SK-N-SH (cell line): ENCODE measurements around the gene BACE2. TPM values are rescaled to one million over a fixed set of nuclear protein-coding genes. Genes with fewer than 3 reads are reported as not detected.

ENCODE experiments used
- CTCF ChIA-PET: fragments of 300-600, 350-600 bp; formaldehyde crosslinking; extraction: SDS; loops from one replicate; lab custom pipeline; 2021; lab: Yijun Ruan, JAX
- POLR2A ChIA-PET: fragments of 350-600 bp; sonication (Branson Sonifier 250); formaldehyde crosslinking; extraction: SDS; loops from one replicate; lab custom pipeline; 2020; ENCODE audit warnings: antibody characterized with exemption, inconsistent platforms; lab: Yijun Ruan, JAX
- DNase-seq: peaks from one replicate; pipeline ENCODE4 v3.0.0; 2012
- H2AFZ ChIP-seq: fragments of 200-600 bp; sonication (generic); 2 replicates; pipeline ENCODE4 v1.8.1; 2016; ENCODE audit warnings: antibody characterized with exemption, mild to moderate bottlenecking, low read depth
- H3F3A ChIP-seq: fragments of 200-600 bp; sonication (generic); replicated peaks from 2 replicates; pipeline ENCODE3; 2016; ENCODE audit warnings: antibody characterized with exemption, mild to moderate bottlenecking; ENCODE audit not compliant: insufficient read depth
- H3K27ac ChIP-seq, 2 experiments: fragments of 200-500 bp in 1 of 2; fragments of 200-600 bp in 1 of 2; sonication (Bioruptor generic) in 1 of 2; sonication (generic), shearing (Covaris generic) in 1 of 2; 2 replicates each; pipeline versions ENCODE4 v1.5.1 to v1.6.1; 2014 to 2016; ENCODE audit warnings: low read depth in 2 of 2, inconsistent platforms in 1 of 2, low read length in 1 of 2, mild to moderate bottlenecking in 1 of 2, mixed read lengths in 1 of 2
- H3K27me3 ChIP-seq: fragments of 200-600 bp; sonication (generic), shearing (Covaris generic); 2 replicates; pipeline ENCODE4 v1.6.1; 2016; ENCODE audit warnings: mixed run types; ENCODE audit not compliant: insufficient read depth
- H3K36me3 ChIP-seq, 2 experiments: fragments of 200-500 bp in 1 of 2; fragments of 200-600 bp in 1 of 2; sonication (Bioruptor generic) in 1 of 2; sonication (generic) in 1 of 2; replicated peaks in 1 of 2; 2 replicates each; pipeline versions ENCODE3 to v1.5.1; 2014 to 2016; ENCODE audit warnings: low read length in 1 of 2, mild to moderate bottlenecking in 1 of 2; ENCODE audit not compliant: insufficient read depth in 2 of 2, control insufficient read depth in 1 of 2
- H3K4me1 ChIP-seq, 2 experiments: fragments of 200-500 bp in 1 of 2; fragments of 200-600 bp in 1 of 2; sonication (Bioruptor generic) in 1 of 2; sonication (generic), shearing (Covaris generic) in 1 of 2; 2 replicates each; pipeline versions ENCODE4 v1.5.1 to v1.6.1; 2014 to 2016; ENCODE audit warnings: low read depth in 1 of 2, low read length in 1 of 2, mixed run types in 1 of 2; ENCODE audit not compliant: insufficient read depth in 2 of 2, control insufficient read depth in 1 of 2
- H3K4me2 ChIP-seq: fragments of 200-600 bp; sonication (generic), shearing (Covaris generic); 2 replicates; pipeline ENCODE4 v1.6.1; 2017; ENCODE audit warnings: mixed run types
- H3K4me3 ChIP-seq, 2 experiments: fragments of 200-500 bp in 1 of 2; fragments of 200-600 bp in 1 of 2; sonication (Bioruptor generic) in 1 of 2; sonication (generic), shearing (Covaris generic) in 1 of 2; 2 replicates each; pipeline versions ENCODE4 v1.5.1 to v1.8.1; 2014 to 2016; ENCODE audit warnings: low read depth in 2 of 2, inconsistent platforms in 1 of 2, low read length in 1 of 2, mild to moderate bottlenecking in 1 of 2, mixed read lengths in 1 of 2, moderate library complexity in 1 of 2
- H3K79me2 ChIP-seq: fragments of 200-600 bp; sonication (generic); 2 replicates; pipeline ENCODE4 v1.8.1; 2017; ENCODE audit warnings: mild to moderate bottlenecking; ENCODE audit not compliant: insufficient read depth
- H3K9ac ChIP-seq: fragments of 200-600 bp; sonication (generic); 2 replicates; pipeline ENCODE4 v1.6.1; 2017; ENCODE audit warnings: mixed run types
- H3K9me2 ChIP-seq: fragments of 200-600 bp; sonication (generic); 2 replicates; pipeline ENCODE4 v1.6.1; 2017; ENCODE audit warnings: mixed run types
- H3K9me3 ChIP-seq: fragments of 200-600 bp; sonication (generic); 2 replicates; pipeline ENCODE4 v1.6.1; 2017; ENCODE audit warnings: mixed run types, mild to moderate bottlenecking, moderate library complexity
- H4K20me1 ChIP-seq: fragments of 200-600 bp; sonication (generic); 2 replicates; pipeline ENCODE4 v1.6.1; 2017; ENCODE audit warnings: mild to moderate bottlenecking, mixed run types; ENCODE audit not compliant: insufficient read depth
- CHD2 ChIP-seq: fragments of 150-350 bp; IDR thresholded peaks from 2 replicates; pipeline ENCODE4 v1.6.1; 2018; ENCODE audit warnings: low read length; ENCODE audit not compliant: partially characterized antibody
- FOSL2 ChIP-seq: IDR thresholded peaks from 2 replicates; pipeline ENCODE4 v1.4.0; 2012; ENCODE audit warnings: low read depth, mild to moderate bottlenecking, moderate library complexity, borderline replicate concordance
- FOXM1 ChIP-seq: IDR thresholded peaks from 2 replicates; pipeline ENCODE4 v1.4.0; 2012; ENCODE audit warnings: low read depth, mild to moderate bottlenecking
- GABPA ChIP-seq: IDR thresholded peaks from 2 replicates; pipeline ENCODE4 v1.4.0; 2012; ENCODE audit warnings: low read depth, mild to moderate bottlenecking
- GATA2 ChIP-seq: sonication (generic); formaldehyde crosslinking; IDR thresholded peaks from 2 replicates; pipeline ENCODE4 v1.5.0; 2020; ENCODE audit warnings: mild to moderate bottlenecking, missing genetic modification reagents
- MAX ChIP-seq: IDR thresholded peaks from 2 replicates; pipeline ENCODE4 v1.4.0; 2012; ENCODE audit warnings: low read depth
- MEF2A ChIP-seq: IDR thresholded peaks from 2 replicates; pipeline ENCODE4 v1.4.0; 2012; ENCODE audit warnings: low read depth, borderline replicate concordance
- NFIC ChIP-seq: IDR thresholded peaks from 2 replicates; pipeline ENCODE4 v1.4.0; 2012; ENCODE audit warnings: borderline replicate concordance
- RXRA ChIP-seq: IDR thresholded peaks from 2 replicates; pipeline ENCODE4 v1.4.0; 2012; ENCODE audit warnings: low read depth, mild to moderate bottlenecking, borderline replicate concordance
- SIN3A ChIP-seq: IDR thresholded peaks from 2 replicates; pipeline ENCODE4 v1.6.1; 2012; ENCODE audit warnings: low read depth, mild to moderate bottlenecking, low read length, moderate library complexity, borderline replicate concordance
- SMC3 ChIP-seq: IDR thresholded peaks from 2 replicates; pipeline ENCODE4 v1.6.1; 2012; ENCODE audit warnings: low read depth, low read length, improper control_type of control experiment
- TEAD4 ChIP-seq: IDR thresholded peaks from 2 replicates; pipeline ENCODE4 v1.4.0; 2012; ENCODE audit warnings: mild to moderate bottlenecking, borderline replicate concordance; ENCODE audit not compliant: insufficient read depth
- YY1 ChIP-seq: IDR thresholded peaks from 2 replicates; pipeline ENCODE4 v1.4.0; 2012; ENCODE audit warnings: low read depth, mild to moderate bottlenecking
- WGBS: methylation state at CpG from one replicate; pipeline ENCODE4 v1.1.6; 2017; ENCODE audit warnings: low lambda C conversion rate; 5-methylcytosine and 5-hydroxymethylcytosine counted together
- polyA plus RNA-seq, 3 experiments: library from polyadenylated mRNA; depleted of rRNA; stranded (reverse); fragments of >200 nt; gene quantifications; 2 replicates each; pipeline ENCODE4 v1.2.3, GENCODE V29; 2012
- TF ChIP-seq, protein P1 (sequence below): fragments of 150-350 bp; IDR thresholded peaks from 2 replicates; pipeline ENCODE4 v1.6.1; 2017; ENCODE audit warnings: antibody characterized with exemption, low read length, low read depth, borderline replicate concordance
- TF ChIP-seq, protein P2 (sequence below): IDR thresholded peaks from 2 replicates; pipeline ENCODE4 v1.6.1; 2012; ENCODE audit warnings: mild to moderate bottlenecking, low read depth, low read length, moderate library complexity

BACE2 gene
- polyA plus RNA-seq, 1 of the 3 experiments (the other 2 are of a cell fraction): 23.4 TPM

DNA sequence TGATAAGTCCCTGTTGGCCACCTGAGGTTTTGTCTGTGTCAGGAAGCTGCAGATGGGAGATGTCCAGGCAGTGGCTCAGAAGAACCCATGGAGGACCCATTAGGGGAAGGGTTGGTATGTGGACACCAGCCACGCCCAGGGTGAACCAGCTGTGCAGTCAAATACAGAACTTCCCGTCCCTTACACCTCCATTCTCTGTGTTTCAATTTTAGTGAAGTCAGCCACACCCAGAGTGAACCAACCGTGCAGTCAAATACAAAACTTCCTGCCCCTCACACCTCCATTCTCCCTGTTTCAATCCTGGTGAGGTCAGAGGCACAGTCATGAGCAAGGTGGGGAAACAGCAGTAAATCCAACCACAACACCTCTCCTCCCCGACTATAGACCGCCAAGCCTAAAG is 27.4 kb downstream of the BACE2 start:
- H3K4me3 ChIP-seq: no peak overlapping the region
- no peaks in the 10 kb centered on the region for H3K9me3 ChIP-seq
- CTCF ChIA-PET: no interaction called here
- DNase-seq: no peak
- WGBS: 59% methylated on average over 4 of the region's 5 CpGs
- no peak overlapping the region for H3K4me2 ChIP-seq
- H3K4me1 ChIP-seq: no peaks in the 10 kb centered on the region
- no peak overlapping the region for H3K27ac ChIP-seq
- TF ChIP-seq, protein P1, sequence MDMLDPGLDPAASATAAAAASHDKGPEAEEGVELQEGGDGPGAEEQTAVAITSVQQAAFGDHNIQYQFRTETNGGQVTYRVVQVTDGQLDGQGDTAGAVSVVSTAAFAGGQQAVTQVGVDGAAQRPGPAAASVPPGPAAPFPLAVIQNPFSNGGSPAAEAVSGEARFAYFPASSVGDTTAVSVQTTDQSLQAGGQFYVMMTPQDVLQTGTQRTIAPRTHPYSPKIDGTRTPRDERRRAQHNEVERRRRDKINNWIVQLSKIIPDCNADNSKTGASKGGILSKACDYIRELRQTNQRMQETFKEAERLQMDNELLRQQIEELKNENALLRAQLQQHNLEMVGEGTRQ: no peak
- TF ChIP-seq CHD2 (no peak), MAX (no peak), SMC3 (no peak), GATA2 (CRISPR knock-in tag) (no peak), YY1 (no peak), NFIC (no peak), SIN3A (no peak), FOSL2 (no peak), MEF2A (no peak), GABPA (no peak)
- TF ChIP-seq, protein P2, sequence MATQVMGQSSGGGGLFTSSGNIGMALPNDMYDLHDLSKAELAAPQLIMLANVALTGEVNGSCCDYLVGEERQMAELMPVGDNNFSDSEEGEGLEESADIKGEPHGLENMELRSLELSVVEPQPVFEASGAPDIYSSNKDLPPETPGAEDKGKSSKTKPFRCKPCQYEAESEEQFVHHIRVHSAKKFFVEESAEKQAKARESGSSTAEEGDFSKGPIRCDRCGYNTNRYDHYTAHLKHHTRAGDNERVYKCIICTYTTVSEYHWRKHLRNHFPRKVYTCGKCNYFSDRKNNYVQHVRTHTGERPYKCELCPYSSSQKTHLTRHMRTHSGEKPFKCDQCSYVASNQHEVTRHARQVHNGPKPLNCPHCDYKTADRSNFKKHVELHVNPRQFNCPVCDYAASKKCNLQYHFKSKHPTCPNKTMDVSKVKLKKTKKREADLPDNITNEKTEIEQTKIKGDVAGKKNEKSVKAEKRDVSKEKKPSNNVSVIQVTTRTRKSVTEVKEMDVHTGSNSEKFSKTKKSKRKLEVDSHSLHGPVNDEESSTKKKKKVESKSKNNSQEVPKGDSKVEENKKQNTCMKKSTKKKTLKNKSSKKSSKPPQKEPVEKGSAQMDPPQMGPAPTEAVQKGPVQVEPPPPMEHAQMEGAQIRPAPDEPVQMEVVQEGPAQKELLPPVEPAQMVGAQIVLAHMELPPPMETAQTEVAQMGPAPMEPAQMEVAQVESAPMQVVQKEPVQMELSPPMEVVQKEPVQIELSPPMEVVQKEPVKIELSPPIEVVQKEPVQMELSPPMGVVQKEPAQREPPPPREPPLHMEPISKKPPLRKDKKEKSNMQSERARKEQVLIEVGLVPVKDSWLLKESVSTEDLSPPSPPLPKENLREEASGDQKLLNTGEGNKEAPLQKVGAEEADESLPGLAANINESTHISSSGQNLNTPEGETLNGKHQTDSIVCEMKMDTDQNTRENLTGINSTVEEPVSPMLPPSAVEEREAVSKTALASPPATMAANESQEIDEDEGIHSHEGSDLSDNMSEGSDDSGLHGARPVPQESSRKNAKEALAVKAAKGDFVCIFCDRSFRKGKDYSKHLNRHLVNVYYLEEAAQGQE: no peak
- TF ChIP-seq, all 33 proteins: peak for 0
- Histone ChIP-seq H3K9ac (no peak overlapping the region), H3K79me2 (no peaks in the 10 kb centered on the region), H3K36me3 (no peaks in the 10 kb centered on the region), H3K9me2 (no peaks in the 10 kb centered on the region), H3K27me3 (no peaks in the 10 kb centered on the region), H4K20me1 (no peaks in the 10 kb centered on the region), H3F3A (no peaks in the 10 kb centered on the region), H2AFZ (no peak overlapping the region)
- POLR2A ChIA-PET: no interaction called here

- POLR2A ChIA-PET: no interaction called here
- Histone ChIP-seq H3K27ac (no peak overlapping the region), H2AFZ (no peak overlapping the region), H3K4me3 (no peak overlapping the region), H3F3A (no peaks in the 10 kb centered on the region), H3K9ac (no peak overlapping the region), H3K79me2 (no peaks in the 10 kb centered on the region), H4K20me1 (no peaks in the 10 kb centered on the region), H3K9me2 (no peaks in the 10 kb centered on the region), H3K9me3 (no peaks in the 10 kb centered on the region), H3K4me1 (no peaks in the 10 kb centered on the region), H3K27me3 (no peaks in the 10 kb centered on the region), H3K36me3 (no peaks in the 10 kb centered on the region), H3K4me2 (no peak overlapping the region)
- WGBS: 14% methylated on average over 5 of the region's 5 CpGs
- no peak for DNase-seq
- CTCF ChIA-PET: no interaction called here
- TF ChIP-seq RXRA (no peak), NFIC (no peak), FOSL2 (peak; percentile 4; the same call in 1 of the 2 replicates), SMC3 (no peak), TEAD4 (no peak), FOXM1 (no peak)
Measured at GRCh38 chr21:41196993-41197392, 29.0 kb downstream of the BACE2 start.
